ENCODE measurements around the gene NOS1AP. TPM values are rescaled to one million over a fixed set of nuclear protein-coding genes. Genes with fewer than 3 reads are reported as not detected.

NOS1AP gene
- total RNA-seq, 1 experiment from 2014 or later: 0.02 TPM

DNA sequence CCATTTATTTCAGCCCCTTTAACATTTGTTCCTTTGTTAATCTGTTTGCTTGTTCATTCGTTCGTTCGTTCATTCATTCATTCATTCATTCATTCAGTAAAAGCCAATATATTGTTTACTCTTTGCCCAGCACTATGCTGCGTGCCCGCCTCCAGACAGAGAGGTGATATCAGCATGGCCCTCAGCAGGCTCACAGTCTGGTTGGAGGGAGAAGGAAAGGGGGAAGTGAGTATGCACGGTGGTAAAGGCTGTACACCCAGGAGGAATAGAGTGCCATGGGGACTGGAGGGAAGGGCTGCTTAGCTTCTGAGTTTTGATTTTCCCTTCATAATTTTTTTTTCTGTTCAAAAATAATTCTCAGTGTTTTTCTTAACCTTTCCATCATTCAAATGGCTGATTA lies 144.7 kb downstream of the NOS1AP start:
- no peak for DNase-seq (ENCODE audit: extremely low read depth, low read depth)

DNA sequence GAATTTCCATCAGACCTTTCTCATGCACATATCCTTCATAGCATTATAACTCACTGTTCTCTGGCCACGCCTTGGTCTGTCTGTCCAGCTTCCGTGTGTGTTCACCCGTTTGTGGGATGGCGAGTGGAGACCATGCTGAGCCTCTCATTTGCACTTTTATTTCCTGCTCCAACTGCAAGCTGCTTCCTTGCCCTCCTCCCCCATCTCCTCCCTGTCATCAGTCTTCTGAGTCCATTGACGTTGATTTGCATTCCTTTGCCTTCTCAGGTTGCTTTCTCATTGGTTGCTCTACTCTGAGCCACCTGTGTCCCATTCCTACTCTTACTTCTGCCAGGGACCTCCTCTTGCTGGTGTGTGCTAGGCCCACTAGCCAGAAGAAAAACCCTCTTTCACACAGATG lies 146.4 kb downstream of the NOS1AP start:
- no peak for DNase-seq (ENCODE audit: extremely low read depth, low read depth)

DNA sequence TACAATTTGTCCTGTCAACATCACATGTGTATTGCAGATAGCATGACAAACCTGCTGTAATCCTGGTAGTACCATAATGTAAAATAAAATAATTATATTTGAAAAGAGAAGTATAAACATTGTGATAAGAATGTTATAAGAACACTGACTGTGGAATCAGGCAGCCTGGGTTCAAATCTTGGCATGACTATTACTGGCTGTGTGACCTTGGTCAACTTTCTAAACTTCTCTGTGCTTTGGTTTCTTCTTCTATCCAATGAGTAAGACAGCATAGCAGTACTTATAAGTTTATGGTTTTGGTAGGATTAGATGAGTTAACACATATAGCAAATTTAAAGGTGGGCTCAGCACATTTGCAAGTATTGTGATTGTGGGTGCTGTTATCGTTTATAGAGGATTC lies 147.1 kb downstream of the NOS1AP start:
- no peak for DNase-seq (ENCODE audit: extremely low read depth, low read depth)

DNA sequence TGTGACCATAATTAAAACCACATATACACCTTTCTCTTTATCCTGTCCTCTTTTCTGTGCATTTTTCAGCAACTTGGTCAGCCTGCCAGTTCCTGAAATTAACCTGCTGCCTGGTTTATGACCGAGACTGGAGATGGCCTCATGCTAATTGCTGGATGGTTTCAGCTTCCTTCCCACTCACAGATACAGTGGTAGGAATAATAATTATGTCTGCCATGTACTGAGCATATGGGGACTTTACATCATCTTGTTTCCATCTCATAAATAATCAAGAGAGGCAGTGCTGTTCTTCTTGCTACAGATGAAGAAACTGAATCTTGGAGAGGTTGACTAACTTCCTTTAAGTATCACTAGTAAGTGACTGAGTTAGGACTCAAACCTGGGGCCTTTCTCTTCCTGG lies 148.2 kb downstream of the NOS1AP start:
- DNase-seq (ENCODE audit: extremely low read depth, low read depth): no peak

DNA sequence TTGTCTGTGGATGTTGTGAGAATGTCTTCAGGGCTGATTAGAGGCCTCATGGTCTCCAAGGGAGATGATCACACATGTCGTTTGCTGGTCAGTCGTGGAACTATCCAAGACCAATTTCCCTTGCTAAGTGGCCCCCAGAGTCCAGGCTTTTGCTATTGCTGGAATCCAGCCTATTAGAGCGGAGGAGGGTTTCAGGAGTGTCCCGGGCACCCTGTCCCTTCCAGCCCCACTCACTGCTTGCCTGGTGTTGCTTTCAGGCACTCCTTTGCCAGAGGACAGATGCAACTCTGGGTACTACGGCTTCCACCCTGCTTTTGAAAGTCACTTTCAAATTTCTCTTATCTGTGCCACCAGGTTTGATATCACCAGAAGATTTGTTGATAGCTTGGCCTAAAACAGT lies 149.1 kb downstream of the NOS1AP start:
- no peak for DNase-seq (ENCODE audit: extremely low read depth, low read depth)

DNA sequence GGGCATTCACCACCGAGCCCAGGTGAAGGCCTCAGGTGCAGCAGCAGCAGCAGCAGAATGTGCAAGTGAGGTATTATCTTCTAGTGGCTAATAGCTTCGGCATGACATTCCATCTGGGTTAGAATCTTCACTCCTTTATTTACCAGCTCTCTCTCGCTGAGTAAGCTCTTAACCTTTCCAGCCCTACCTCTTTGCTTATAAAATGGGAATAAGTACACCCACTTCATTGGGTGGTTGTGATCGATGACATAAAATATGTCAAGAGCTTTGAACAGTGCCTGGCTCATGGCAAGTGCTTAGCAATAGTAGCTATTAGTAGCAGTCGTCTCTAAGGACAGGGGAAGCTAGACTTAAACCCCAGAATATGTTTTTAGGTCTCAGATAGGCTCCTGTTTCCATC lies 149.5 kb downstream of the NOS1AP start:
- DNase-seq (ENCODE audit: extremely low read depth, low read depth): no peak

DNA sequence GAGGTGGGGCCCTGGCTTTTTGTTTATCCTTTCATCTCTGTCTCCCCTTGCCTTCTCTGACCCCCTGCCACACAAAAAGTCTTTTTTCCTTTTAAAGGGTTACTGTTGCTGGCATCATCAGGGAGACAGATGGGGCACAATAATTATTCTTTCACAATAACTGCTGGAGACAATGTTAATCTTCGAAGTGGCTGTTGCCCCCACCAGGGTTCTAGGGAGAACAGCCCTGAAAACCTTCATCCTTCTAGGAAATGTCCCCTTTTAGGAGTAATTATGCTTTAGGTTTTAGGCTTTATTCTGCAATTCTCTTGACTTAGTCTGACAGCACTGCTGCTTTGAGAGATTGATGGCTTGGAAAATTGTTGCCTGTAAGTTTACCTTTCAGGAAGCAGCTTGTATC lies 150.0 kb downstream of the NOS1AP start:
- no peak for DNase-seq (ENCODE audit: extremely low read depth, low read depth)

DNA sequence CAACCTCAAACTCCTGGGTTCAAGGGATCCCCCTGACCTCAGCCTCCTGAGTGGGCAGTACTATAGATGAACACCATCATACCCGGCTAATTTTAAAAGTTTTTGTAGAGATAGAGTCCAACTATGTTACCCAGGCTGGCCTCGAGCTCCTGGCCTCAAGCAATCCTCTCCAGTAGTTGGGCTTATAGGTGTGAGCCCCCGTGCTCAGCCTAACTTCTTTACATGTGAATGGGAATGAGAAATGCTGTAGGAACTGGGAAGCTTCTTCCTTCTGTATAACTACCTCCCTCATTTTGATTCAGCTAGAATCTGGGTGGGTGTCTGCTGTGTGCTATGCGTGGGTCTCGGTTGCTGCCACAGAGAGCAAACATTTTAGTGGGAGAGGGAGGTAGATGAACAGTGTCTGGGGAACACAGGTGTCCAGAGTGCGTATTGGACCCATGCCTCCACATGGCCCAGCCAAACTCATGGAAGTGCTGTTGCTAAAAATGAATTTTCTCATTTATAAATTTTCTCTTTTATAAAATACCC lies 150.6 kb downstream of the NOS1AP start:
- DNase-seq (ENCODE audit: extremely low read depth, low read depth): no peak

DNA sequence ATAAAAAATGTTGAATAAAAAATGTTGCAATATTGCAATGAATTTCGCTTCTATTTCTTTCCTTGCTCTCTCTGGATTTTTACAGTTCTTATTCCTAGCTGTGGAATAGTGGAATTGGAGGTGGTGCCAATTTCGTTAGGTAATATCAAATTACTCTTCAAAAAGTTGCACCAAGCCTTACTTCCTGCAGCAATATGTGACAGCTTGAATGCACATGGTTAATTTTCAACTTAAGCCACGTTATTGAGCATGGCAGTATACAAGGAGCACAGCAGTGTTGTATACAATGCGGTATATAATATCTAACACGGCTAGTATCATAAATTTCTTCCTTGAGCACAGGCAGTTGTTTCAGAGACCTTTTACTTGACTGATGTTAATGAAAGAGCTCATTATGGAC lies 152.5 kb downstream of the NOS1AP start:
- DNase-seq (ENCODE audit: extremely low read depth, low read depth): no peak

DNA sequence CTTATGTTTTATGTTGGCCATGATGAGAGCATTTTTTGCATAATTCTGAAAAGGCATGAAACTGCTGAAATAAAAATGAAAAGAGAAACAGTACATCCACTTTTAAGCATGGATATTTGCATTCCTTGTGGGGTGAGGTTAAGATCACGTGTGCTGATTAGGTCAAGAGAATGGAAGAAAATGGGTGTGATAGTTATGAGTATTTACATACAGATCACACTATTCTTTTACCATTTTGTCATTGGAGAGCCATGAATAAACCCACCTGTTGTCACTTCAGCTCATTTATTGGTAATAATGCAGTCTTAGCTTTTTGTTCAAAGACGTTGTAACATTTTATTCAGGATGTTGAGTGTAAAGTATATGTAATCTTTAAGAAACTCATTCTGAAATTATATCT lies 153.2 kb downstream of the NOS1AP start:
- no peak for DNase-seq (ENCODE audit: extremely low read depth, low read depth)

DNA sequence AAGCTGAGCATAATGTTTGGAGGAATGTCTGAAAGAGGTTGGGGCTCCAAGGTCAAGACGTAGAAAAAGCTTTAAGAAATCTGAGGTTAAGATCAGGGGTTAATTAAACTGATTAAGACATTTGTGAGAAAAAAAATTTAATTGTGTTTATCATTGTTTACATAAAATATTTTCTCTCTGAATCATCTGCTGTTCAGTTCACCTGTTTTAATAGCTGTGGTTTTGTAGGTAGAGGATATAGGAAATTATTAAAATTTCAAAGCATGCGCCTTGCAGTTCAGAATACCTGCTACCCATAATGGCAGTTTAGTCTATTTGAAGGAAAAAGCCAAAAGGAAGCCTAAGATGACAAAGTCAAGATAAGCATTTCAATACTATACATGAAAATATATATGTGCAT lies 154.0 kb downstream of the NOS1AP start:
- DNase-seq (ENCODE audit: extremely low read depth, low read depth): no peak

DNA sequence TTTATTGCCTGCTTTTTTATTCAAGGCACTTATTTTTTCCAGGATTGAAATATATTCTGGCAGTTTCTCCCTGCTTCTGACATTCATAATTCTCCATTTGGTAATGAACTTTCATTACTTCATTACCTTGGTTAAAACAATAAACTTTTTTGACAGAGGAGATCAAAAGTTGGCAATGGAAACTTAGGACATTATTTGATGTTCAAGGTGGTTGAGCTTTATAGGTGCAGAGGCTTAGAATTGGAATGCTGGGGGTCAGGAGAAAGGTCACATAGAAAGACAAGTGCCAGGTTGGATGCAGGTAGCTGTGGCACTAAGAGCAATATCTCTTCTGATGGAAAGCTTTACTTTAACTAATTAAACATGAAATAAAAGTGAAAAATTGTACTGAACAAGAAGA lies 154.8 kb downstream of the NOS1AP start:
- DNase-seq (ENCODE audit: extremely low read depth, low read depth): no peak

DNA sequence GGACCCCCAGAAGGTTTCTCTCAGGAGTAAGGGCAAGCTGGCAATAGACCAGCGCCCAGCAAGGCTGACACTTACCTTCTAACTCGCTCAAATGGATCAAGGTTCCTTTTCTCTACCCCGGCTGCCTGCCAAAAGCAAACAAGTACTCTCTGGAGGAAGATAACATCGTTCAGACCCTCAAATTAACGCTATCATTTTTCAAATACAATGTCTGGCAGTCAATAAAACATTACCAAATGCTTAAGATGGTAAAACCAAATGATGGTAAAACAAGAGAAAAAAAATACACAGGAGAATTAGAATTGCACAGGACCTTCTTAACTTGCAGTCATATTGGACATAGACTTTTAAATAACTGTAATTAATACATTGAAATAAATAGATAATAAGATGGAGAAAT lies 159.1 kb downstream of the NOS1AP start:
- DNase-seq (ENCODE audit: extremely low read depth, low read depth): no peak

DNA sequence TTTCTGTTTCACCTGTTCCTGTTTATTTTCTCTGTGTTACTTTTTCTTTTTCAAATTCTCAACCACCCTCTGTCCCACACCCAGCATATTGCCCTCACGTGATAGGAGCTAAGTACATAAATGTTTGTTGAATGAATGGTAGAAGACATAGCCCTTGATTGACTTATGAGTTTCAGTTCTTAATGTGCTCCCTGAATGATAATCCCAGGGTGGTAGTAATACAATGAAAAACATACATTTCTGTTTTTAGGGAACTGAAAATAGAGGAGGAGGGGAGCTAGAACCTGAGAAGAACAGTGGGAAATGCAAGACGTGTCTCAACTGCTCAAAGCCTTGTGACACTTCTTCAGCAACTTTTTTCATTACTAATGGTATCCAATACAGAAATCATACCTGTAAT lies 160.1 kb downstream of the NOS1AP start:
- no peak for DNase-seq (ENCODE audit: extremely low read depth, low read depth)

DNA sequence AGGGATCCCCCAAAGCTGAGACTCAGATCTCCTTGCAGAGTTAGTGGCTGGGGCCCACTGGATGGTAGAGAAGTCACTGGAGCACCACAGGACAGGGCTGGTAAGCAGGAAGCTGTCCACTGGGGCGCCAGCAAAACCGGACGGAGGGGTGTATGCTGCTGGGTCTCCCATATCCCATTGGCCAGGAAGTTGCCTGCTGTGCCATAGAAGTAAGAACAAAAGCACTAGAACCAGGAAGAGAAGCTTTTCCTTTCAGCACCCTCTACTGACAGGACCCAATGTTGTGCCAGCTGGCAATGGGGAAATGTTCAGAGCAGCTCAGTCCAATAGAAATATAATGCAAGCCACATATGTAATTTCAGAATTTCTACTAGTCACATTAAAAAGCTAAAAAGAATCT lies 160.6 kb downstream of the NOS1AP start:
- DNase-seq (ENCODE audit: extremely low read depth, low read depth): no peak

DNA sequence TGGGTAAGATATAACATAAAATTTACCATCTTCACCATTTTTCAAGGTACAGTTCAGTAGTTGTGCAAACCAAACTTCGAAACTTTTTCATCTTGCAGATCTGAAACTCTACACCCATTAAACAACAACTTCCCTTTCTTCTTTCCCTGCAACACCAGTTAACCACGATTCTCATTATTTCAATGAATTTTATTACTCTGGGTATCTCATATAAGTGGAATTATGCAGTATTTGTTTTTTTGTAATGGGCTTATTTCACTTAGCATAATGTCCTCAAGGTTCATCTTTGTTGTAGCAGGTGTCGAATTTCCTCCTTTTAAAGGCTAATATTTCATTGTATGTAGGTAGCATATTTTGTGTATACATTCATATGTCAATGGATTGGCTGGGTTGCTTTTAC lies 161.0 kb downstream of the NOS1AP start:
- DNase-seq (ENCODE audit: extremely low read depth, low read depth): no peak

DNA sequence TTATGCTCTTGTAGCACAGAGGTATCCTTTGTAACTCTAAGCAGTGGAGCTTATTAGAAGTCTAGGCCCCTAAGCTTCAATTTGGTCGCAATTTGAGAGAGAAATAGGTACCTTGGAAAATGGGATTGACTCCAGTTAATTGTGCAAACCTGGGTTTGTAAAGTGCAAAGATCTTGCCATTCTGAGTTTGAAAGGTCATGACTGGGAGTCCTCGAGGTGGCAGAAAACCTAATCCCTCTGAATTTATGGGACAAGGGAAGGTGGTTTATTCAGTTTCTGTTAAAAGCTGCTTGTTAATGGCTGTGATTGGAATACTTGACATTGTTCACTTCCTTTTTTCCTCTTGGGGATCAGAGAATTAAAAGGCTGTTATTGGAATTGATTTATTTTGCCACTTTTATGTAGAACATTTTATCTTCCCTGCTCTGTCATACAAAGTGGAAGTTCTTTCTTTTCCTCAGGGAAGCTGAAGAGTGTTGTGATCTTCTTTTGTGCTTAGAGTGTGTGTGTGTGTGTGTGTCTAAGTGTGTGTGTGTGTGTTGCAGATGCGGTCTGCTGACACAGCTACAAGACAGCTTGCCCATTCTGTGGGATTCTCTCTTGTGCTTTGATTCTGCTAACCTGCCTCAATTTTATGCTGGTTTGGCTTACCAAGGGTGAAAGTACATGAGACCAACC lies 162.7 kb downstream of the NOS1AP start:
- no peak for DNase-seq (ENCODE audit: extremely low read depth, low read depth)

DNA sequence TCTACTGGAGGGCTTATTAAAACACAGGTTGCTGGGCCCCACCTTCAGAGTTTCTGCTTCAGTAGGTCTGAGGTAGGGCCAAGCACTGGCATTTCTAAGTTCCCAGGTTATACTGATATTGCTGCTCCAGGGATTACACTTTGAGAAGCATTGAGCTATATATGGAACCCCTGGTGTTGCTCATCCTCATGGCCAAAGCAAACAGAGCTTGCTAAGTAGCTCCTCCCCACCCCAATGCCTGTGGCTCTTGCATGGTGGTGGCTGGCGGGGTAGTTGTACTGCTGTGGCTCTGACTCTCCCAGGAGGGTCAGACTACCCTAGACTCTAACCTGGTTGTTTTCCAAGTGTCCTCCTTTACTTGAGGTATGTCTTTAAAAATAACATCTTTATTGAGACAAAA lies 163.6 kb downstream of the NOS1AP start:
- no peak for DNase-seq (ENCODE audit: extremely low read depth, low read depth)

DNA sequence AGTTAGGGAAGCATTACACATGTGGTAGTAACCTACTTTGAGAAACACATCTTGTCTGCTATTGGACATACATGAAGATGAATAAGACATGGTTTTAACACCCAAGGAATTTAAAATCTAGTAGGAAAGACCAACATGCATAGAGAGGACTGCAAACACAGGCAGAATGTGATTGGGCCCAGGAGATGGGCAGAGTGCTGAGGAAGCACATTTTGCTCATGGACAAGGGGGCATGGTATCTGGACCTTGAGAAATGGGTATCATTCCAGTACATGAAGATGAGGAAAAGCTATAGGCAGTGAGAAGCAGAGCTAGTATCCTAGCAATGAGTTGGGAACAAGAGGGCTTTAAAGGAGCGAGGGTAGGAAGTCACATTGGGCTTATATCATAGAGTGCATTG lies 164.4 kb downstream of the NOS1AP start:
- DNase-seq (ENCODE audit: extremely low read depth, low read depth): no peak

DNA sequence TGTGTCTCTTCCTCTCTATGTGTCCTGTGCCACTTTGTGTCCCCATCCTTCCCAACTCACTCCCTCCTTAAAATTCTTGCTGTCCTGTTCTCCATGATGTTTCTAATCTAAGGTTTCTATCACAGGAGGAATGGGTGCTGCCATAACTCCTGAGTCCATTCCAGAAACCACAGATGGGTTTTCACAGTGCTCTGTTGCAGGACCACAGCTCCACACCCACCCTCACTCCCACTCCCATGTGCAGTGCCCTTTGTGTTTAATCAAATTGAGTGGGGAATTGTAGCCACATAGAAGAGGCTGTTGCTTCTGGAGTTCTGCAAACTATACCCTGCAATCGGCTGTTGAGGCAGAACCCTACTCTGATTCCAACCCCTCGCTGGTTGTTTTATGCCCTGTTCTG lies 165.1 kb downstream of the NOS1AP start:
- no peak for DNase-seq (ENCODE audit: extremely low read depth, low read depth)

DNA sequence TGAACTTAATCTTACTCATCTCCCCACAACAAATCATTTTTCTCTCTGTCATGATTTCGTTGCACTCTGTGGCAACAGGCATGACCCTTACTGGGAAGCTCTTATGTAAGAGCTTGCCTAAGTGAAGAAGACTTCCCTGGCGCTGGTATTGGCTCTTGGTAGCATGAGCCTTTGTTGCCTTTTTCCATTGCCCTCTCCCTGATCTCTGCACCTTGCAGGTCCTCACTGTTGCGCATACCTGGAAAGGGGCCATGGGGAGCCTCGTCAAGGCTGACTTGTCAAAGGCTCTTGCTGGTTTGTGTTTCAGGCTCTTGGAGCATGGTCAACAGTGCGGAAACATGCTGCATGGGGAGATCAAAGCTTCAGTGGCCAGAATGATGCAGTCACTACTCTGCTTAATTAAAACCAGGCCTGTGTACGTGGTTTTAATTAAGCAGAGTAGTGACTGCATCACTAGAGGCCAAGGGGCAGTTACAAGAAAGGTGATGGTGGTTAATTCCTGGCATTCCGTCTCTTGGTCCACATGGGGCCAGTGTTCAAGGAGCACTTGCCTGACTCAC lies 165.8 kb downstream of the NOS1AP start:
- no peak for DNase-seq (ENCODE audit: extremely low read depth, low read depth)

DNA sequence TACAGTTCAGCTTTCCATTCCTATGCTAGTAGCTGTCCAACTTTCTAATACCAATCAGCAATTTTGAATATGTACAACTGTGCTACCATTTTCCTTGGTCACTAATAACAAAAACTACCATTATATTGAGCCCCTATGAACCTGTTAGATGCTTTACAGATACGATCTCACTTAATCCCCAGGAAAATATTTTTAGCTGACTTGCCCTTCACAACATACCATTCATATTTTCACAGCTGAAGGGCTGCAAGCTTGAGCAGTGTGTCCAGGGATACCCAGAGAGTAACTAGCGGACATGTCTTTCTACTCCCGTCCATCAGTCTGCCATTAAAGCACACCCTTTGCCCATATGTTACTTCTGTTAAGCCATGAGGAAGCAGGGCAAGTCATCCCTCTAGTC lies 166.7 kb downstream of the NOS1AP start:
- DNase-seq (ENCODE audit: extremely low read depth, low read depth): no peak

DNA sequence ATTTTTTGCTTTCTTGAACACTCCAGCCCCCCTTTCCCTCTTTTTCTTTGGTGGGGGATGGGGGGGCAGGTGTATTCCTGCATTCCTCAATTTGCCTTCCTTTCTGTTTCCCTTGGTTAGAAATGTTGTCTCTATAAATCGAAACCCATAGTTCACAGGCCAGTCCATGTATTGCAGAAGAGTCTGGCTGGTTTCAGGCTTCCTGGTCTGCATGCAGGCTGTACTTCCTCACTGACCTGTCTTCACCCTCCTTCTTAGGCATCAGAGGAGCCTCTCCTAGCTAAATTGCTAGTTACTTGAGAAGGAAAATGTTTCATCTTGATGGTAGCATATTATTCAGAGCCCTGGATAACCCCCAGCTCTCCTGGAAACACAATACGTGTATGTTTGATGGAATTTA lies 167.1 kb downstream of the NOS1AP start:
- DNase-seq (ENCODE audit: extremely low read depth, low read depth): no peak
